Gastrocnemius medialis (tissue), 4 donors: ENCODE data around the gene TPRX1. TPM values are rescaled to one million over a fixed set of nuclear protein-coding genes. Genes with fewer than 3 reads are reported as not detected.

Experiments used
- ATAC-seq, 2 donors: fragments of 150-250 bp; one replicate each; pipeline ENCODE4 v1.9.1; 2016
- DNase-seq, 2 donors: peaks; one replicate each; pipeline ENCODE4 v3.0.0-alpha.2; 2019
- H3K27ac ChIP-seq, 4 donors: fragments of 200-600 bp; sonication (generic); 1 replicate in 1 of 4; 2 replicates in 3 of 4; pipeline ENCODE4 v1.5.1; 2016 to 2018; ENCODE audit warnings: mild to moderate bottlenecking in 2 of 4, moderate library complexity in 1 of 4
- H3K27me3 ChIP-seq, 3 donors: fragments of 200-600 bp; sonication (generic) in 2 of 3; 1 replicate in 1 of 3; 2 replicates in 2 of 3; pipeline versions ENCODE4 v1.5.1 to v1.6.0; 2016 to 2019; ENCODE audit warnings: mild to moderate bottlenecking in 1 of 3, moderate library complexity in 1 of 3
- H3K36me3 ChIP-seq, 2 donors: fragments of 200-600 bp; sonication (generic) in 1 of 2; one replicate each; pipeline ENCODE4 v1.5.1; 2017 to 2018
- H3K4me1 ChIP-seq, 2 donors: fragments of 200-600 bp; sonication (generic) in 1 of 2; one replicate each; pipeline ENCODE4 v1.5.1; 2016 to 2017; ENCODE audit warnings: mild to moderate bottlenecking in 2 of 2
- H3K4me3 ChIP-seq, 4 donors: fragments of 200-600 bp; sonication (generic) in 3 of 4; 1 replicate in 1 of 4; 2 replicates in 3 of 4; pipeline ENCODE4 v1.5.1; 2016 to 2019; ENCODE audit warnings: mild to moderate bottlenecking in 2 of 4
- H3K9me3 ChIP-seq, 3 donors: fragments of 200-600 bp; sonication (generic) in 2 of 3; 1 replicate in 1 of 3; 2 replicates in 2 of 3; pipeline ENCODE4 v1.5.1; 2016 to 2019
- POLR2A ChIP-seq, 2 donors: fragments of 450-650 bp; IDR thresholded peaks; one replicate each; pipeline ENCODE4 v1.6.1; 2017; ENCODE audit warnings: antibody characterized with exemption in 2 of 2, mild to moderate bottlenecking in 2 of 2, moderate library complexity in 2 of 2
- in situ Hi-C, 4 donors: fragments of 200-750 bp; cut with MboI; loops; one replicate each; pipeline versions ENCODE4 v1.15.0 to v1.8.0; 2017; ENCODE audit warnings: low sequenced_read_pairs in 4 of 4
- intact Hi-C: fragments of 100-400 bp; cut with DNase I; formaldehyde crosslinking; loops from one replicate; pipeline ENCODE4 v1.15.1; 2023; ENCODE audit warnings: low total_unique reads
- total RNA-seq, 4 donors: library from RNA; depleted of rRNA; stranded (reverse); fragments of >200 nt; gene quantifications; one replicate each; pipeline versions ENCODE4 v1.1.0 to v1.2.3, GENCODE V29; 2016
- TF ChIP-seq, protein P1 (sequence below), 5 experiments: fragments of 450-650 bp in 3 of 5; fragments of 200-600 bp in 2 of 5; sonication (generic) in 2 of 5; IDR thresholded peaks in 4 of 5; conservative IDR thresholded peaks in 1 of 5; 1 replicate in 4 of 5; 2 replicates in 1 of 5; pipeline ENCODE4 v1.5.1; 2016 to 2019; ENCODE audit warnings: antibody characterized with exemption in 5 of 5, mild to moderate bottlenecking in 3 of 5, moderate library complexity in 3 of 5

Gene TPRX1
- total RNA-seq, 4 donors from 2014 or later: not detected

DNA sequence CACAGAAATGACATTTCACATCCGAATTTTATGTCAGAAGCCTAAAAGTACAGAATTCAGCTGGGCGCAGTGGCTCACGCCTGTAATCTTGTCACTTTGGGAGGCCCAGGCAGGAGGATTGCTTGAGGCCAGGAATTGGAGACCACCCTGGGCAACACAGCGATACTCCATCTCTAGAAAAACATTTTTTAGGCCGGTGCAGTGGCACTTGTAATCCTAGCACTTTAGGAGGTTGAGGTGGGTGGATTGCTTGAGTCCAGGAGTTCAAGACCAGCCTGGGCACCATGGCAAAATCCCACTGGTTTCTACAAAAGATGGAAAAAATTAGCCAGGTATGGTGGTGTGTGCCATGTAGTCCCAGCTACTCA is 43.7 kb downstream of the TPRX1 start:
- H3K9me3 ChIP-seq: no peaks in the 10 kb centered on the region
- no peak for DNase-seq
- no peaks in the 10 kb centered on the region for H3K27me3 ChIP-seq
- no peak overlapping the region for H3K27ac ChIP-seq
- no peak for ATAC-seq
- peaks cover 2 to 8% of the 10 kb centered on the region in 2 donors for H3K4me1 ChIP-seq
- peaks cover 0 to 39% of the 10 kb centered on the region in 2 donors for H3K36me3 ChIP-seq
- in situ Hi-C loops (no loop called here), intact Hi-C loops (no loop called here)
- no peak overlapping the region for H3K4me3 ChIP-seq
- TF ChIP-seq POLR2A (IDR thresholded peaks at IDR 0.05): no peak
- TF ChIP-seq, protein P1, sequence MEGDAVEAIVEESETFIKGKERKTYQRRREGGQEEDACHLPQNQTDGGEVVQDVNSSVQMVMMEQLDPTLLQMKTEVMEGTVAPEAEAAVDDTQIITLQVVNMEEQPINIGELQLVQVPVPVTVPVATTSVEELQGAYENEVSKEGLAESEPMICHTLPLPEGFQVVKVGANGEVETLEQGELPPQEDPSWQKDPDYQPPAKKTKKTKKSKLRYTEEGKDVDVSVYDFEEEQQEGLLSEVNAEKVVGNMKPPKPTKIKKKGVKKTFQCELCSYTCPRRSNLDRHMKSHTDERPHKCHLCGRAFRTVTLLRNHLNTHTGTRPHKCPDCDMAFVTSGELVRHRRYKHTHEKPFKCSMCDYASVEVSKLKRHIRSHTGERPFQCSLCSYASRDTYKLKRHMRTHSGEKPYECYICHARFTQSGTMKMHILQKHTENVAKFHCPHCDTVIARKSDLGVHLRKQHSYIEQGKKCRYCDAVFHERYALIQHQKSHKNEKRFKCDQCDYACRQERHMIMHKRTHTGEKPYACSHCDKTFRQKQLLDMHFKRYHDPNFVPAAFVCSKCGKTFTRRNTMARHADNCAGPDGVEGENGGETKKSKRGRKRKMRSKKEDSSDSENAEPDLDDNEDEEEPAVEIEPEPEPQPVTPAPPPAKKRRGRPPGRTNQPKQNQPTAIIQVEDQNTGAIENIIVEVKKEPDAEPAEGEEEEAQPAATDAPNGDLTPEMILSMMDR (IDR thresholded peaks at IDR 0.05 in 4 of 5, conservative IDR thresholded peaks at IDR 0.05 in 1 of 5): no peak

DNA sequence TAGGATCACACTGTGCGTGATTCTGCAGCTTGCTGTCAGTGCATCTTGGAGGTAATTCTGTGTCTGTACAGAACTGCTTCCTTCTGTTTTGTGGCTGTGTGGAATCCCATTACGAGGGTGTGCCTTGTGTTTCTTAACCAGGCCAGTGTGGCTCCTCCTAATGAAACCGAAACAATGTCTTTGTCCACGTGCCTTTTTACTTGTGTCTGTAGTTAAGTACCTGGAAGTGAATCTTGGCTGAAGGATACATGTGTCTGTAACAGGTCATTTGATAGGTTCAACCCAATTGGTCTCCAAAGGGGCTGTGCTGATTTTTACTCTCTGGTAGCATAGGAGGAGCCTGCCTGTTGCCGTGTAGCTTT is 45.9 kb downstream of the TPRX1 start:
- H3K27ac ChIP-seq: no peak overlapping the region
- no peak for DNase-seq
- no peak for TF ChIP-seq POLR2A (IDR thresholded peaks at IDR 0.05)
- TF ChIP-seq, protein P1 (IDR thresholded peaks at IDR 0.05 in 4 of 5, conservative IDR thresholded peaks at IDR 0.05 in 1 of 5): no peak
- H3K36me3 ChIP-seq: peaks cover 0 to 60% of the 10 kb centered on the region in 2 donors
- peaks cover 0 to 8% of the 10 kb centered on the region in 2 donors for H3K4me1 ChIP-seq
- intact Hi-C loops: no loop called here
- no peaks in the 10 kb centered on the region for H3K9me3 ChIP-seq
- in situ Hi-C loops: no loop called here
- ATAC-seq: no peak
- no peaks in the 10 kb centered on the region for H3K27me3 ChIP-seq
- no peak overlapping the region for H3K4me3 ChIP-seq

DNA sequence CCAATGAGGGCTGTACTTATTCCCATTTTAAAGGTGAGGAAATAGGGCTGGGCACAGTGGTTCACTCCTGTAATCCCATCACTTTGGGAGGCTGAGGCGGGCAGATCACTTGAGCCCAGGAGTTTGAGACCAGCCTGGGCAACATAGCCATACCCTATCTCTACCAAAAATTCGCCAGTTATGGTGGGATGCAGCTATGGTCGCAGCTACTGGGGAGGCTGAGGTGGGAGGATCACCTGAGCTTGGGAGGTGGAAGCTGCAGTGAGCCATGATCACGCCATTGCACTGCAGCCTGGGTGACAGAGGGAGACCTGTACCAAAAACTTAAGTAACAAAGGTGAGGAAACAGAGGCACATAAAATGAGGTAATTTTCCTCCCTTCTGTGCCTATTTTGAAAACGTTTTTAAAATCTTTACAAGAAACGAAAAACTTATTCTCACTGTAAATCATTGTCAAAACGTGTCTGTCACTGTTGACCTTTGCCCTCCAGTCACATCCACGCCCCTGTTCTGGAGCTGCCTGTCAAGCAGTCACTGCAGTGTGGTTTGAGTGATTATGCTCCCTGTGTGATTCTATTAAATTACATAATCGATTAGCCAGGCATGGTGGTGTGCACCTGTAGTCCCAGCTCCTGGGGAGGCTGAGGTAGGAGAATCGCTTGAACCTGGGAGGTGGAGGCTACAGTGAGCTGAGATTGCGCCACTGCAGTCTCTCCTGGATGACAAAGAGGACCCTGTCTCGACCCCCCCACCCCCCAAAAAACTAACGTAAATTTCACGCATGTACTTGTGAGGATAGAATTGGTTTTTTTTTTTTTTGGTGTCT is 46.5 kb downstream of the TPRX1 start:
- Histone ChIP-seq H3K9me3 (no peaks in the 10 kb centered on the region), H3K4me3 (no peak overlapping the region), H3K27ac (peak overlapping the region in 1 of 4 donors; percentile 29), H3K36me3 (peaks cover 0 to 66% of the 10 kb centered on the region in 2 donors), H3K4me1 (peaks cover 0 to 8% of the 10 kb centered on the region in 2 donors), H3K27me3 (no peaks in the 10 kb centered on the region)
- ATAC-seq: no peak
- TF ChIP-seq, protein P1 (IDR thresholded peaks at IDR 0.05 in 4 of 5, conservative IDR thresholded peaks at IDR 0.05 in 1 of 5): no peak
- TF ChIP-seq POLR2A (IDR thresholded peaks at IDR 0.05): no peak
- intact Hi-C loops (no loop called here), in situ Hi-C loops (no loop called here)
- no peak for DNase-seq

DNA sequence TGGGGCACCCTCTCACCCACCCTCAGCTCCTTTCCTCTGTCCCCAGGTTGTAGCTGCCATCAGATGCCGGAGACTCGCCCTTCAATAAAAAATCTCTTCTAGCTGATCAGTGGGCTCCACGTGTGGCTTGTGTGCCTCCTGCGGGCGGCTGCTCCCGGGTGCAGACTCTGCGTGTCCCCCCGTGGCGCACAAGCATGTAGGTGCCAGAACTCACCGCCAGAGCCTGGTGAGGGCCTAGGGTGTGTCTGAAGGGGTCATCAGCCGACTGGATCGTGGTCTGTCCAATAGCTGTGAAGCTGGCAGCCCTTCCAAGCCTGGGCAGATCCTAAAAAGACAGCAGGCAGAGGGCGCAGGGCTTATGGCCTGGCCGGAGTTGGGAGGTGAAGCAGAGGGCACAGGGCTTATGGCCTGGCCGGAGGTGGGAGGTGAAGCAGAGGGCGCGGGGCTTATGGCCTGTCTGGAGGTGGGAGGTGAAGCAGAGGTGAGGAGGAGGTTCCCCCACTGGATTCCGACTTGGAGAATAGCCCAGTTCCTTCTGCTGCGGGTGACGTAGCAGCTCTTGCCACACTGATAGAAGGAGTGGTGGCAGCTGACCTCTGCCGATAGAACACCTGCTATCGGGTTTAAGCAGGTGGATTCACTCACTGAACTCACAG is 47.3 kb downstream of the TPRX1 start:
- Histone ChIP-seq H3K9me3 (no peaks in the 10 kb centered on the region), H3K4me1 (peaks cover 0 to 8% of the 10 kb centered on the region in 2 donors), H3K27ac (no peak overlapping the region), H3K27me3 (no peaks in the 10 kb centered on the region), H3K36me3 (peaks cover 0 to 74% of the 10 kb centered on the region in 2 donors), H3K4me3 (no peak overlapping the region)
- TF ChIP-seq POLR2A (IDR thresholded peaks at IDR 0.05): no peak
- TF ChIP-seq, protein P1 (IDR thresholded peaks at IDR 0.05 in 4 of 5, conservative IDR thresholded peaks at IDR 0.05 in 1 of 5): no peak
- ATAC-seq: no peak
- intact Hi-C loops (no loop called here), in situ Hi-C loops (no loop called here)
- no peak for DNase-seq
